Gastroesophageal sphincter (tissue), 3 donors: ENCODE data around the gene FBLN1.

ENCODE experiments used
- CTCF ChIP-seq, 4 experiments: fragments of 200-600 bp in 2 of 4; fragments of 450-650 bp in 2 of 4; sonication (generic) in 1 of 4; IDR thresholded peaks; one replicate each; pipeline ENCODE4 v1.5.1; 2017 to 2019; ENCODE audit warnings: antibody characterized with exemption in 4 of 4, mild to moderate bottlenecking in 2 of 4, moderate library complexity in 2 of 4
- EP300 ChIP-seq: sonication (generic); formaldehyde crosslinking; IDR thresholded peaks from one replicate; pipeline ENCODE4 v1.6.1; 2017; ENCODE audit warnings: antibody characterized with exemption, mild to moderate bottlenecking

GRCh38 chr22:45506816-45507360 is 4.2 kb downstream of the FBLN1 start:
- no peak for TF ChIP-seq CTCF (IDR thresholded peaks at IDR 0.05)
- no peak for TF ChIP-seq EP300
